Gastrocnemius medialis (tissue), 4 donors: ENCODE data around the gene ZC3H15. TPM values are rescaled to one million over a fixed set of nuclear protein-coding genes. Genes with fewer than 3 reads are reported as not detected.
"Not testable (repeated sequence)": the region's sequence is repeated elsewhere in the genome, so short reads cannot be mapped to it uniquely, and the experiment has no call there.

Experiments
- ATAC-seq, 2 donors: fragments of 150-250 bp; one replicate each; pipeline ENCODE4 v1.9.1; 2016
- DNase-seq, 2 donors: peaks; one replicate each; pipeline ENCODE4 v3.0.0-alpha.2; 2019
- H3K27ac ChIP-seq, 4 donors: fragments of 200-600 bp; sonication (generic); 1 replicate in 1 of 4; 2 replicates in 3 of 4; pipeline ENCODE4 v1.5.1; 2016 to 2018; ENCODE audit warnings: mild to moderate bottlenecking in 2 of 4, moderate library complexity in 1 of 4
- H3K27me3 ChIP-seq, 3 donors: fragments of 200-600 bp; sonication (generic) in 2 of 3; 1 replicate in 1 of 3; 2 replicates in 2 of 3; pipeline versions ENCODE4 v1.5.1 to v1.6.0; 2016 to 2019; ENCODE audit warnings: mild to moderate bottlenecking in 1 of 3, moderate library complexity in 1 of 3
- H3K36me3 ChIP-seq, 2 donors: fragments of 200-600 bp; sonication (generic) in 1 of 2; one replicate each; pipeline ENCODE4 v1.5.1; 2017 to 2018
- H3K4me1 ChIP-seq, 2 donors: fragments of 200-600 bp; sonication (generic) in 1 of 2; one replicate each; pipeline ENCODE4 v1.5.1; 2016 to 2017; ENCODE audit warnings: mild to moderate bottlenecking in 2 of 2
- H3K4me3 ChIP-seq, 4 donors: fragments of 200-600 bp; sonication (generic) in 3 of 4; 1 replicate in 1 of 4; 2 replicates in 3 of 4; pipeline ENCODE4 v1.5.1; 2016 to 2019; ENCODE audit warnings: mild to moderate bottlenecking in 2 of 4
- H3K9me3 ChIP-seq, 3 donors: fragments of 200-600 bp; sonication (generic) in 2 of 3; 1 replicate in 1 of 3; 2 replicates in 2 of 3; pipeline ENCODE4 v1.5.1; 2016 to 2019
- POLR2A ChIP-seq, 2 donors: fragments of 450-650 bp; IDR thresholded peaks; one replicate each; pipeline ENCODE4 v1.6.1; 2017; ENCODE audit warnings: antibody characterized with exemption in 2 of 2, mild to moderate bottlenecking in 2 of 2, moderate library complexity in 2 of 2
- in situ Hi-C, 4 donors: fragments of 200-750 bp; cut with MboI; loops; one replicate each; pipeline versions ENCODE4 v1.15.0 to v1.8.0; 2017; ENCODE audit warnings: low sequenced_read_pairs in 4 of 4
- intact Hi-C: fragments of 100-400 bp; cut with DNase I; formaldehyde crosslinking; loops from one replicate; pipeline ENCODE4 v1.15.1; 2023; ENCODE audit warnings: low total_unique reads
- total RNA-seq, 4 donors: library from RNA; depleted of rRNA; stranded (reverse); fragments of >200 nt; gene quantifications; one replicate each; pipeline versions ENCODE4 v1.1.0 to v1.2.3, GENCODE V29; 2016
- TF ChIP-seq, protein P1 (sequence below), 5 experiments: fragments of 450-650 bp in 3 of 5; fragments of 200-600 bp in 2 of 5; sonication (generic) in 2 of 5; IDR thresholded peaks in 4 of 5; conservative IDR thresholded peaks in 1 of 5; 1 replicate in 4 of 5; 2 replicates in 1 of 5; pipeline ENCODE4 v1.5.1; 2016 to 2019; ENCODE audit warnings: antibody characterized with exemption in 5 of 5, mild to moderate bottlenecking in 3 of 5, moderate library complexity in 3 of 5

Gene ZC3H15
- total RNA-seq, 4 donors from 2014 or later: 56.3 to 68.9 (median 63.0) TPM

DNA sequence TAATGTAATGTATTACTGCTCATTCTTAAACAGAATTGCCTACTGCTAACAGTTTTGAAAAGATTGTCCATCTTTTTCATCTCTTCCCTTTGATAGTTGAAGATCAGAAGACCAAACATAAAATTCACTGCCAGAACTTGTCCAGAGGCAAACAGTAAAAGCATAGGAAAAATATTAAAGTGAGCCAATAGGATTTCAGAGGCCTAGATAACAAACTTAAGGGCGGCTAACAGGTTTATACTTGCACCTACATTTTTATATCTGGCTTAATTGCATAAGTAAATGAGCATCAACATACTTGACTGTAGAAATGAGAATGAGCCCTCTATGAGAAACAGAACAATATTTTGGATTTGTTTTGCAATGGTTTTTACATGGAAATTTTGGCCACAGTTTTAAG is 30.3 kb downstream of the ZC3H15 start:
- Histone ChIP-seq H3K4me3 (no peak overlapping the region), H3K9me3 (no peaks in the 10 kb centered on the region), H3K36me3 (peaks cover 0 to 29% of the 10 kb centered on the region in 2 donors), H3K27ac (no peak overlapping the region), H3K4me1 (no peaks in the 10 kb centered on the region), H3K27me3 (no peaks in the 10 kb centered on the region)
- no peak for DNase-seq
- ATAC-seq: no peak
- intact Hi-C loops: no loop called here
- in situ Hi-C loops: no loop called here
- TF ChIP-seq POLR2A (IDR thresholded peaks at IDR 0.05): no peak
- TF ChIP-seq, protein P1, sequence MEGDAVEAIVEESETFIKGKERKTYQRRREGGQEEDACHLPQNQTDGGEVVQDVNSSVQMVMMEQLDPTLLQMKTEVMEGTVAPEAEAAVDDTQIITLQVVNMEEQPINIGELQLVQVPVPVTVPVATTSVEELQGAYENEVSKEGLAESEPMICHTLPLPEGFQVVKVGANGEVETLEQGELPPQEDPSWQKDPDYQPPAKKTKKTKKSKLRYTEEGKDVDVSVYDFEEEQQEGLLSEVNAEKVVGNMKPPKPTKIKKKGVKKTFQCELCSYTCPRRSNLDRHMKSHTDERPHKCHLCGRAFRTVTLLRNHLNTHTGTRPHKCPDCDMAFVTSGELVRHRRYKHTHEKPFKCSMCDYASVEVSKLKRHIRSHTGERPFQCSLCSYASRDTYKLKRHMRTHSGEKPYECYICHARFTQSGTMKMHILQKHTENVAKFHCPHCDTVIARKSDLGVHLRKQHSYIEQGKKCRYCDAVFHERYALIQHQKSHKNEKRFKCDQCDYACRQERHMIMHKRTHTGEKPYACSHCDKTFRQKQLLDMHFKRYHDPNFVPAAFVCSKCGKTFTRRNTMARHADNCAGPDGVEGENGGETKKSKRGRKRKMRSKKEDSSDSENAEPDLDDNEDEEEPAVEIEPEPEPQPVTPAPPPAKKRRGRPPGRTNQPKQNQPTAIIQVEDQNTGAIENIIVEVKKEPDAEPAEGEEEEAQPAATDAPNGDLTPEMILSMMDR (IDR thresholded peaks at IDR 0.05 in 4 of 5, conservative IDR thresholded peaks at IDR 0.05 in 1 of 5): no peak

DNA sequence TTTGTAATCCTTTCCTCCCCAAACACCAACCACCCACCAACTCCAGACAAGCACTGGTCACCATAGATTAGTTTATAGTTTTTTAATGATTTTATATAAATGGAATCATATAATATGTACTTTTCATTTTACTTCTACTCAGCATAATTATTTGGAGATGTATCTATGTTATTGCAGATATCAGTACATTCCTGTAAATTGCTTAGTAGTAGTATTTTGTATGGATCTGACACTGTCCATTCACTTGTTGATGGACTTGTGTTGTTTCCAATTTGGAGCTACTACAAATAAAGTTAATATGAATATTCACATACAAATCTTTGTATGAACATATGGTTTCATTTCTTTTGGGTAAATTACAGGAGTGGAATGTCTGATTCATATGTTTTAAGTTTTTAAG is 31.0 kb downstream of the ZC3H15 start:
- intact Hi-C loops (no loop called here), in situ Hi-C loops (no loop called here)
- TF ChIP-seq, protein P1 (IDR thresholded peaks at IDR 0.05 in 4 of 5, conservative IDR thresholded peaks at IDR 0.05 in 1 of 5): no peak
- no peak for TF ChIP-seq POLR2A (IDR thresholded peaks at IDR 0.05)

DNA sequence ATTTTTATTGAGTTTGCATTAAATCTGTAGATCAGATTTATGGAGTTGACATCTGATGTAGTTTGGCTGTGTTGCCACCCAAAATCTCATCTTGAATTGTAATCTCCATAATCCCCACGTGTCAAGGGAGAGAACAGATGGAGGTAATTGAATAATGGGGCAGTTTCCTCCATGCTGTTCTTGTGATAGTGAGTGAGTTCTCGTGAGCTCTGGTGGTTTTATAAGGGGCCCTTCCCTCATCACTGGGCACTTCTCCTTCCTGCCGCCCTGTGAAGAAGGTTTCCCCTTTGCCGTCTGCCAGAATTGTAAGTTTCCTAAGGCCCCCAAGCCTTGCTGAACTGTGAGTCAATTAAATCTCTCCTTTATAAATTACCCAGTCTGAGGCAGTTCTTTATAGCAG is 32.2 kb downstream of the ZC3H15 start:
- Histone ChIP-seq H3K4me3 (no peak overlapping the region), H3K27ac (no peak overlapping the region), H3K9me3 (no peaks in the 10 kb centered on the region), H3K4me1 (no peaks in the 10 kb centered on the region), H3K36me3 (peaks cover 0 to 22% of the 10 kb centered on the region in 2 donors), H3K27me3 (no peaks in the 10 kb centered on the region)
- TF ChIP-seq, protein P1 (IDR thresholded peaks at IDR 0.05 in 4 of 5, conservative IDR thresholded peaks at IDR 0.05 in 1 of 5): no peak
- no peak for TF ChIP-seq POLR2A (IDR thresholded peaks at IDR 0.05)
- DNase-seq: no peak
- ATAC-seq: no peak
- intact Hi-C loops: no loop called here
- in situ Hi-C loops: no loop called here

More for the DNA sequence above, 31.0 kb downstream of the ZC3H15 start:
- H3K4me1 ChIP-seq: no peaks in the 10 kb centered on the region
- no peaks in the 10 kb centered on the region for H3K27me3 ChIP-seq
- H3K27ac ChIP-seq: no peak overlapping the region
- no peaks in the 10 kb centered on the region for H3K9me3 ChIP-seq
- H3K36me3 ChIP-seq: peaks cover 0 to 27% of the 10 kb centered on the region in 2 donors
- no peak overlapping the region for H3K4me3 ChIP-seq
- ATAC-seq (no peak), DNase-seq (no peak)

DNA sequence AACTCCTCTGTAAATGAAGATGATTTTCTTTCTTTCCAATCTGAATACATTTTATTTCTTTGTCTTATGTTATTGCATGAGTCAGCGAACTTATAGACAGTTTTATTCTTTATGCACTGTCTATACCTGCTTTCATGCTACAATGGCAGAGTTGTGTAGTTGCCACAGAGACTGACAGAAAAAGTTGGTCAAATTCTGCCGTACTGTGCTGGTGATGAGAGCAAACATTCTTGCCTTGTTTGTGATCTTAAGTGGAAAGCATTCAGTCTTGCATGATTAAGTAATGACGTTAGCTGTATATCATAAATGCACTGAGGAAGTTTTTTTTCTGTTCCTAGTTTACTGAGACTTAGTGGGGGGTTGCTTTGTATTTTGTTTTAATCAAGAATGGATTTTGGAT is 32.9 kb downstream of the ZC3H15 start:
- intact Hi-C loops (no loop called here), in situ Hi-C loops (no loop called here)
- DNase-seq (no peak), ATAC-seq (no peak)
- no peaks in the 10 kb centered on the region for H3K4me1 ChIP-seq
- no peaks in the 10 kb centered on the region for H3K27me3 ChIP-seq
- no peak overlapping the region for H3K4me3 ChIP-seq
- no peak overlapping the region for H3K27ac ChIP-seq
- H3K36me3 ChIP-seq: peaks cover 0 to 20% of the 10 kb centered on the region in 2 donors
- TF ChIP-seq POLR2A (IDR thresholded peaks at IDR 0.05): no peak
- TF ChIP-seq, protein P1 (IDR thresholded peaks at IDR 0.05 in 4 of 5, conservative IDR thresholded peaks at IDR 0.05 in 1 of 5): no peak
- no peaks in the 10 kb centered on the region for H3K9me3 ChIP-seq

DNA sequence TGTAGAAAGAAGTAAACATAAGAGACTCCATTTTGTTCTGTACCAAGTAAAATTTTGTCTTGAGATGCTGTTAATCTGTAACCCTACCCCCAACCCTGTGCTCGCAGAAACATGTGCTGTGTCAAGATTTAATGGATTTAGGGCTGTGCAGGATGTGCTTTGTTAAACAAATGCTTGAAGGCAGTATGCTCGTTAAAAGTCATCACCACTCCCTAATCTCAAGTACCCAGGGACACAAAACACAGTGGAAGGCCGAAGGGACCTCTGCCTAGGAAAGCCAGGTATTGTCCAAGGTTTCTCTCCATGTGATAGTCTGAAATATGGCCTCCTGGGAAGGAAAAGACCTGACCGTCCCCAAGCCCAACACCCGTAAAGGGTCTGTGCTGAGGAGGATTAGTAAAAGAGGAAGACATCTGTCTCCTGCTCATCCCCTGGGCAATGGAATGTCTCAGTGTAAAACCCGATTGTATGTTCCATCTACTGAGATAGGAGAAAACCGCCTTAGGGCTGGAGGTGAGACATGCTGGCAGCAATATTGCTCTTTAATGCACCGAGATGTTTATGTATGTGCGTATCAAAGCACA is 35.6 kb downstream of the ZC3H15 start:
- intact Hi-C loops, ATAC-seq, H3K27ac ChIP-seq, DNase-seq, H3K27me3 ChIP-seq, H3K9me3 ChIP-seq, H3K4me3 ChIP-seq, in situ Hi-C loops, H3K4me1 ChIP-seq: not testable (repeated sequence)
- peaks cover 0 to 16% of the 10 kb centered on the region in 2 donors for H3K36me3 ChIP-seq
